Gastrocnemius medialis (tissue), 4 donors: ENCODE results near the gene SPATA31E1.

Experiments used
- CTCF ChIP-seq, 5 experiments: fragments of 450-650 bp in 3 of 5; fragments of 200-600 bp in 2 of 5; sonication (generic) in 2 of 5; IDR thresholded peaks in 4 of 5; conservative IDR thresholded peaks in 1 of 5; 1 replicate in 4 of 5; 2 replicates in 1 of 5; pipeline ENCODE4 v1.5.1; 2016 to 2019; ENCODE audit warnings: antibody characterized with exemption in 5 of 5, mild to moderate bottlenecking in 3 of 5, moderate library complexity in 3 of 5
- POLR2A ChIP-seq, 2 donors: fragments of 450-650 bp; IDR thresholded peaks; one replicate each; pipeline ENCODE4 v1.6.1; 2017; ENCODE audit warnings: antibody characterized with exemption in 2 of 2, mild to moderate bottlenecking in 2 of 2, moderate library complexity in 2 of 2

GRCh38 chr9:87868175-87868574, 14.5 kb upstream of the SPATA31E1 start:
- no peak for TF ChIP-seq CTCF (IDR thresholded peaks at IDR 0.05 in 4 of 5, conservative IDR thresholded peaks at IDR 0.05 in 1 of 5)
- TF ChIP-seq POLR2A (IDR thresholded peaks at IDR 0.05), result no peak
